NB4 (cell line): Measurements from ENCODE around the gene EIF2S2.

Experiments used
- CTCF ChIP-seq: IDR thresholded peaks from one replicate; pipeline ENCODE4 v1.5.1; 2012; ENCODE audit warnings: low read depth, low read length
- POLR2A ChIP-seq: IDR thresholded peaks from 2 replicates; pipeline ENCODE4 v1.6.1; 2011; ENCODE audit warnings: mild to moderate bottlenecking; ENCODE audit not compliant: insufficient read length; ENCODE audit errors: extremely low read depth

- TF ChIP-seq CTCF, result no peak
- no peak for TF ChIP-seq POLR2A
Observed at GRCh38 chr20:34155836-34156235, 43.8 kb upstream of the EIF2S2 start.
